Chondrocyte (in vitro differentiated cells): ENCODE data around the gene DHTKD1. TPM values are rescaled to one million over a fixed set of nuclear protein-coding genes. Genes with fewer than 3 reads are reported as not detected.
A peak's percentile ranks its signal among the peaks of the same experiment; 100 is the strongest.

ENCODE experiments used
- DNase-seq: peaks from one replicate; pipeline ENCODE4 v3.0.0; 2021; ENCODE audit warnings: mixed read lengths, low spot score
- H3K27ac Mint-ChIP-seq: one replicate; pipeline ENCODE4 v1.8.0; 2021; ENCODE audit warnings: mild to moderate bottlenecking, moderate library complexity, mixed read lengths; ENCODE audit not compliant: unreplicated experiment
- H3K27me3 Mint-ChIP-seq: 2 replicates; pipeline ENCODE4 v1.8.0; 2021; ENCODE audit warnings: low read depth, mixed read lengths
- H3K36me3 Mint-ChIP-seq: 2 replicates; pipeline ENCODE4 v1.8.0; 2021; ENCODE audit warnings: low read depth, mixed read lengths
- H3K4me1 Mint-ChIP-seq: 2 replicates; pipeline ENCODE4 v1.8.0; 2021; ENCODE audit warnings: low read depth, mild to moderate bottlenecking, mixed read lengths
- H3K4me3 Mint-ChIP-seq: one replicate; pipeline ENCODE4 v1.8.0; 2021; ENCODE audit warnings: mild to moderate bottlenecking, moderate library complexity, mixed read lengths; ENCODE audit not compliant: unreplicated experiment
- H3K9me3 Mint-ChIP-seq: 2 replicates; pipeline ENCODE4 v1.8.0; 2021; ENCODE audit warnings: low read depth, mixed read lengths
- CTCF ChIP-seq: fragments of 200-600 bp; sonication (generic); IDR thresholded peaks from 2 replicates; pipeline ENCODE4 v1.5.0; 2021; ENCODE audit warnings: antibody characterized with exemption, mild to moderate bottlenecking, moderate library complexity
- total RNA-seq: library from RNA; stranded (reverse); gene quantifications from 3 replicates; pipeline ENCODE4 v1.2.1, GENCODE V29; 2021

The DHTKD1 gene
- total RNA-seq, 1 donor from 2014 or later, result 13.7 TPM

GRCh38 chr10:12121673-12122072 lies 52.9 kb downstream of the DHTKD1 start:
- no peak for DNase-seq
- no peak overlapping the region for H3K27ac Mint-ChIP-seq
- no peak overlapping the region for H3K4me3 Mint-ChIP-seq
- no peak for TF ChIP-seq CTCF
- no peaks in the 10 kb centered on the region for H3K9me3 Mint-ChIP-seq
- peaks cover 4% of the 10 kb centered on the region for H3K4me1 Mint-ChIP-seq
- H3K36me3 Mint-ChIP-seq, result peaks cover 21% of the 10 kb centered on the region
- no peaks in the 10 kb centered on the region for H3K27me3 Mint-ChIP-seq

- TF ChIP-seq CTCF, result no peak
- Mint-ChIP-seq H3K4me3 (peak within 1 kb of the TSS; percentile 80), H3K4me1 (peaks cover 22% of the 10 kb centered on the region), H3K27me3 (no peaks in the 10 kb centered on the region), H3K27ac (peak within 1 kb of the TSS; percentile 84), H3K9me3 (no peaks in the 10 kb centered on the region), H3K36me3 (peaks cover 1% of the 10 kb centered on the region)
- DNase-seq, result peak; percentile 97
Observed at GRCh38 chr10:12129222-12130111, 60.7 kb downstream of the DHTKD1 start, which contains the start of gene SEC61A2. TSS of gene SEC61A2 (plus strand) at chr10:12129677. CDS start at chr10:12129788, 111 bp downstream.

- H3K27ac Mint-ChIP-seq, result peak overlapping the region; percentile 84
- no peak for DNase-seq
Observed at GRCh38 chr10:12130237-12130872, 61.6 kb downstream of the DHTKD1 start.

DNA sequence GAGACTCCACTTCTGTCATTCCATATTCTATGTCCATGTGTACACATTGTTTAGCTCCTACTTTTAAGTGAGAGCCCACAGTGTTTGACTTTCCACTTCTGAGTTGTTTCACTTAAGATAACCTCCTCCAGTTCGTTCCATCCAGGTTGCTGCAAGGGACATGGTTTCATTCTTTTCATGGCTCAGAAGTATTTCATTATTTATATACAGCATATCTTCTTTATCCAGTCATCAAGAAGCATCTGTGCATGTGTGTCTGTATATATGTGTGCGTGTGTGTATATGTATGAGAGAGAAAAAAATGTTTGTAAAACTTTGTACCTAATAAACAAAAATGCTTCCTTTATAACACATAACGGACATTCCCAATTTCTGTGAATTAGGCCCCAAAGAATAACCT lies 66.9 kb downstream of the DHTKD1 start:
- TF ChIP-seq CTCF, result no peak
- DNase-seq, result no peak
- Mint-ChIP-seq H3K27me3 (no peaks in the 10 kb centered on the region), H3K4me1 (peaks cover 13% of the 10 kb centered on the region), H3K4me3 (no peak overlapping the region), H3K27ac (no peak overlapping the region), H3K36me3 (peaks cover 17% of the 10 kb centered on the region), H3K9me3 (no peaks in the 10 kb centered on the region)

More at GRCh38 chr10:12130237-12130872, 61.6 kb downstream of the DHTKD1 start:
- H3K27me3 Mint-ChIP-seq, result no peaks in the 10 kb centered on the region
- no peaks in the 10 kb centered on the region for H3K9me3 Mint-ChIP-seq
- peak overlapping the region; percentile 80 for H3K4me3 Mint-ChIP-seq
- H3K4me1 Mint-ChIP-seq, result peaks cover 22% of the 10 kb centered on the region
- peak; percentile 80 for TF ChIP-seq CTCF
- peaks cover 1% of the 10 kb centered on the region for H3K36me3 Mint-ChIP-seq

DNA sequence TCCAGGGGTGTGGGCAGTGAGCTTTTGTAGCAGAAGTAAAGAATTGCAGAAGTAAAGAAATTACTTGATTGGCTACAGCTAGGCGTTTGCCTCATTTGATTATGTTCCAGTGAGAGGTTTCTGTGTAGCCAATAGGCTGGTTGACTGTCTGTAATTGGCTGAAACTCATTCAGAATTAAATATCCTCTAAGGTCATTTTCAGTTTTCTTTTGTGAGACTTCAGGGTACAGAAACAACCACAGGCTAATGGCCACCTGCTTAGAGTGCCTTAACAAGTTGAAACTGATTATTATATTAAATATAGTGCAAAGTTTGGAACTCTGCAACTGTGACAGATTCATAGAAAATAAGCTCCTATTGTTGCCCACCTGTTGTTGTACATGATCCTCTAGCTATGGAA lies 71.3 kb downstream of the DHTKD1 start:
- Mint-ChIP-seq H3K27me3 (no peaks in the 10 kb centered on the region), H3K9me3 (no peaks in the 10 kb centered on the region), H3K27ac (no peak overlapping the region), H3K36me3 (peaks cover 28% of the 10 kb centered on the region), H3K4me1 (peaks cover 2% of the 10 kb centered on the region), H3K4me3 (no peak overlapping the region)
- TF ChIP-seq CTCF, result no peak
- DNase-seq, result no peak
